Parathyroid adenoma (tissue), 2 donors: ENCODE results near the gene ERC1.

Source experiments
- H2AFZ ChIP-seq: fragments of 300-600 bp; sonication (generic); one replicate; pipeline ENCODE4 v1.7.0; 2017; ENCODE audit warnings: antibody characterized with exemption, mild to moderate bottlenecking
- H3K27ac ChIP-seq: fragments of 300-600 bp; sonication (generic); one replicate; pipeline ENCODE4 v1.7.0; 2017
- H3K27me3 ChIP-seq: fragments of 300-600 bp; sonication (generic); one replicate; pipeline ENCODE4 v1.7.0; 2017; ENCODE audit warnings: low read length; ENCODE audit not compliant: control insufficient read depth, insufficient read depth
- H3K36me3 ChIP-seq: fragments of 300-600 bp; sonication (generic); one replicate; pipeline ENCODE4 v1.7.0; 2017; ENCODE audit warnings: low read length; ENCODE audit not compliant: control insufficient read depth, insufficient read depth
- H3K4me1 ChIP-seq: fragments of 300-600 bp; sonication (generic); one replicate; pipeline ENCODE4 v1.7.0; 2017; ENCODE audit warnings: control low read depth
- H3K4me2 ChIP-seq: fragments of 300-600 bp; sonication (generic); one replicate; pipeline ENCODE4 v1.7.0; 2017; ENCODE audit warnings: low read length
- H3K4me3 ChIP-seq: fragments of 300-600 bp; sonication (generic); one replicate; pipeline ENCODE4 v1.7.0; 2017; ENCODE audit warnings: low read depth, low read length
- H3K79me2 ChIP-seq: fragments of 300-600 bp; sonication (generic); one replicate; pipeline ENCODE4 v1.7.0; 2017; ENCODE audit warnings: control low read depth
- H3K9ac ChIP-seq: fragments of 300-600 bp; sonication (generic); one replicate; pipeline ENCODE4 v1.7.0; 2017; ENCODE audit warnings: mild to moderate bottlenecking
- H3K9me3 ChIP-seq: fragments of 300-600 bp; sonication (generic); one replicate; pipeline ENCODE4 v1.7.0; 2017; ENCODE audit warnings: low read length; ENCODE audit not compliant: control insufficient read depth
- CTCF ChIP-seq: fragments of 300-600 bp; sonication (generic); IDR thresholded peaks from one replicate; pipeline ENCODE4 v1.7.0; 2017; ENCODE audit warnings: antibody characterized with exemption, mild to moderate bottlenecking
- donor health status: primary hyperparathyroidism.

Gene ERC1

DNA sequence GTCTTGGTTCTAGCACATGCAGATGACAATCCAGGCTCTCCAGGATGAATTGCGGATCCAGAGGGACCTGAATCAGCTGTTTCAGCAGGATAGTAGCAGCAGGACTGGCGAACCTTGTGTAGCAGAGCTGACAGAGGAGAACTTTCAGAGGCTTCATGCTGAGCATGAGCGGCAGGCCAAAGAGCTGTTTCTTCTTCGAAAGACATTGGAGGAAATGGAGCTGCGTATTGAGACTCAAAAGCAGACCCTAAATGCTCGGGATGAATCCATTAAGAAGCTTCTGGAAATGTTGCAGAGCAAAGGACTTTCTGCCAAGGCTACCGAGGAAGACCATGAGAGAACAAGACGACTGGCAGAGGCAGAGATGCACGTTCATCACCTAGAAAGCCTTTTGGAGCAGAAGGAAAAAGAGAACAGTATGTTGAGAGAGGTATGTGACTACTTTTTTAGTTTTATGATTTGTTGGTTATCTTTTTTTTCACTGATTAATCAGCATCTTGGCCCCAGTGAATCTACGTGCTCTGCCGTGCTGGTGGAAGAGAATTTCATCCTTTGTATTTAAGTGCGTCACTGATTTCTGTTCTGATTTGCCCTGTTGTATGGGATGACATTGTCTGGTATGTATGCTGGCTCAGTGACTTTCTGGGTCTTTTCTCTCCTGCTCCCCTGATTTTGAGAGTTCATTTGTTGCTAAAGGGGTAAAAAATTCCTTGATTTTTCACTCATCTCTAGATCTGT is 92.3 kb downstream of the ERC1 start:
- Histone ChIP-seq H3K9ac (peak overlapping the region; percentile 22), H3K36me3 (no peaks in the 10 kb centered on the region), H3K79me2 (no peaks in the 10 kb centered on the region), H3K4me2 (peak overlapping the region; percentile 68), H3K4me1 (peaks cover 9% of the 10 kb centered on the region), H3K9me3 (no peaks in the 10 kb centered on the region), H2AFZ (peak overlapping the region; percentile 77), H3K27ac (peak overlapping the region; percentile 96), H3K4me3 (peak overlapping the region; percentile 61), H3K27me3 (no peaks in the 10 kb centered on the region)
- TF ChIP-seq CTCF: no peak

DNA sequence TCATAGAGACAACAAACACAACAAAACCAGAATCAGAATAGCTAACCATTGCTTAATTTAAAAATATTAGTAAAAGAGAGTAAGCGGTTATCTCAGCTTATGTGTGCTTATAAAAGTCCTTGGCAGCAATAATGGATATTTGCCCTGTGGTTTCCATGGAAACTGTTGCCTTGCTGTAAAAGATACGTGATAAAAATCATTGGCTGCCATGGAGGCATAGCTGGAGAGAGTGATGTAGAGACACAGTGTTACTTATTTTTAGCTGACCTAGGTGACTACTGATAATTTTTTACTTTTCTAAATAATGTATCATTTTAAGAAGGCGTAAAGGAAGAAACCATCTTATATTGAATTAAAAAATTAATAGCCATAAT is 92.9 kb downstream of the ERC1 start:
- Histone ChIP-seq H3K4me3 (peak overlapping the region; percentile 61), H3K27me3 (no peaks in the 10 kb centered on the region), H3K4me1 (peaks cover 9% of the 10 kb centered on the region), H3K9me3 (no peaks in the 10 kb centered on the region), H3K27ac (peak overlapping the region; percentile 96), H3K79me2 (no peaks in the 10 kb centered on the region), H2AFZ (peak overlapping the region; percentile 77), H3K36me3 (no peaks in the 10 kb centered on the region), H3K9ac (no peak overlapping the region), H3K4me2 (peak overlapping the region; percentile 68)
- TF ChIP-seq CTCF: no peak

DNA sequence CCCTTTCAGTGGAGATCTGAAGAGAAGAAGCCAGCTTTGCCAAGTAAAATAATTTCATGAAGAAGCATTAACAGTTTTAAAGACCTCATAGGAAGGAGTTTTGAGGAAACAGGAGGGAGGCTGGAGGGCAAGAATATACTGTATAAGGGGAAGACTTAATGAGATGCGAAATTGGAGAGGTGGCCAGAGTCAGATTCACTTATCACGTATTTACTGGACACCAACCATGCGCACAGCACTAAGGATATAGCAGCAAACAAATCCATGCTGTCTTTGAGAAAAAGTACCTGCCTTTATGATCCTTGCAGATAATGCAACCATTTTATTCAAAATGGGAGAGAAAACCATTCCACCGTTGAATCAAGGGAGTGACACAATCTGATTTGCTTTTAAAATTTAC is 100.3 kb downstream of the ERC1 start:
- Histone ChIP-seq H3K4me1 (no peaks in the 10 kb centered on the region), H3K9ac (no peak overlapping the region), H3K4me3 (no peak overlapping the region), H3K27ac (peak overlapping the region; percentile 6), H3K27me3 (no peaks in the 10 kb centered on the region), H3K9me3 (no peaks in the 10 kb centered on the region), H3K4me2 (no peak overlapping the region), H3K36me3 (no peaks in the 10 kb centered on the region), H2AFZ (no peak overlapping the region), H3K79me2 (peaks cover 14% of the 10 kb centered on the region)
- no peak for TF ChIP-seq CTCF

DNA sequence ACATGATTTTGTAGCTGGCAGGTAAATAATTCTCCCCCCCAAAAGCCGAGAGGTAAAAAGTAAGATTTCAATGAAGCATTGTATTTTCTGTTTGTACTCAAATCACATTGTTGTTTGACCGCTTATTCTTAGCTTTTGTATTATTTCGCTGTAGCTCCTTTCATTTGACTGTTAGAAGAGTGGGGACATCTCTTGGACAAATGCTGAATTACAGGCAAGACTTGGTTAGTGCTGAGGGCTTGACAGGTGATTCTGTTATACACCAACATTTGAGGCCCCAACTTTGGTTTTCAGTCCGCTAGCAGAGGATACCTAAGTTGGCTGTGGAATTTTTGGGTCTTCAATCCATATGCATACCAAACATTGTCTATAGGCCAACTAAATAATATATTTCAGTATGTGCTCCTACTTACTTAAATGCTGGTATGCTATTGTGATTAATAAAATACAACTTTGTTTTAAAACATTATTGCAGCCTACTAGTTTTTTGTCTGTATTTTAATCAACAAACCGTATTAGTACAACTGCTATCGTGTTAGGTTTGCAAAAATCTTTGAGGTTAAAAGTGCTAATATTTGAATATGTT is 102.2 kb downstream of the ERC1 start:
- Histone ChIP-seq H3K4me3 (no peak overlapping the region), H3K36me3 (no peaks in the 10 kb centered on the region), H2AFZ (no peak overlapping the region), H3K27me3 (no peaks in the 10 kb centered on the region), H3K79me2 (peaks cover 23% of the 10 kb centered on the region), H3K4me2 (no peak overlapping the region), H3K9ac (no peak overlapping the region), H3K27ac (no peak overlapping the region), H3K9me3 (no peaks in the 10 kb centered on the region), H3K4me1 (no peaks in the 10 kb centered on the region)
- TF ChIP-seq CTCF: peak; percentile 80

DNA sequence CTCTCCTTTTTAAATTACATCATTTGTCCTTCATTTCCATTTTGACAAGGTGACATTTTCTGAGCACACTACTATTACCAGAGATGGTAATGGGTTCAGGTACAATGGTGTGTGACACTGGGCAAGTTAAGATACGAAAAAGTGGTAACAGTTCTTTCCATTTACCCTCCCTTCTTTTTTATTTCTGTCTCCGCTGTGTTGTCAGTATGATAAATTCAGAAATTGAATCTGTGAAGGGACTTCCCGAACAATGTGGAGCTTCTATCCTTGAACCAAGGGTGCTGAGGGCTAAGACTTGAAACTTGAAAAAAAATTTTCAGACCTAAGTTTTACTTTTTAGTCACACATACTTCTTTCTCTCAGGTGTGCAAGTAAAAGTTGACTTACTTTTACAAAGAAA is 103.7 kb downstream of the ERC1 start:
- no peak overlapping the region for H3K27ac ChIP-seq
- H3K9ac ChIP-seq: no peak overlapping the region
- no peak overlapping the region for H2AFZ ChIP-seq
- H3K4me1 ChIP-seq: no peaks in the 10 kb centered on the region
- no peak overlapping the region for H3K4me2 ChIP-seq
- no peaks in the 10 kb centered on the region for H3K9me3 ChIP-seq
- peaks cover 30% of the 10 kb centered on the region for H3K79me2 ChIP-seq
- no peak for TF ChIP-seq CTCF
- no peak overlapping the region for H3K4me3 ChIP-seq
- H3K27me3 ChIP-seq: no peaks in the 10 kb centered on the region
- no peaks in the 10 kb centered on the region for H3K36me3 ChIP-seq
